ENCODE data around the gene GRM8. TPM values are rescaled to one million over a fixed set of nuclear protein-coding genes. Genes with fewer than 3 reads are reported as not detected.

GRM8 gene
- total and polyA plus RNA-seq, 10 of the 15 experiments (the other 5 are each of a cell fraction or from before 2014, with no cell fraction given) = 0.33 to 7.1 (median 0.45) TPM; not detected in 2

DNA sequence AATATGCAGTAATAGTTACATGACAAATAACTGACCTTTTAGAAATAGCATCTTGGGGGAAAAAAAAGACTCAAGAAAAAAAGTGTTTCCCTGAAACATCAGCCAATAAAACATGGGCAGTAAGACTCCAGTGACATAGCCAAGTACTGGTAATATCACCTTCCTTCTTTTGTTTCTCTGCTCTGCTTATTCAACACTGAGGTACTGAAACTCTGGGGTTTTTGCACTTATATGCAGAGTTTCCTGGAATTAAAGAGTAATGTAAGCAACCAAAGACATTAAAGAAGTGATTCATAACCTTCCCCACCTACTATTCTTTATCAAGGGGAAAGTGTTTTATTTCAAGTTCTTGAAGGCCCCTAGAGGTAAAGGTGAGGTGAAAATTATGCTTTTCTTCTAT is 414.5 kb downstream of the GRM8 start:
- ChIA-PET POLR2A (no interaction called here), RAD21 (ENCODE audit: unreplicated experiment) (no interaction called here), CTCF (no interaction called here), SMC1A (ENCODE audit: uncharacterized antibody, unreplicated experiment) (interaction anchor here (0.6 kb wide), 1 partner anchor 13 kb away, joined by 3 read pairs; no protein-coding TSS in a partner anchor)
- Histone ChIP-seq H3K4me3 (no peak overlapping the region), H3K9ac (ENCODE audit: control insufficient read depth, insufficient read depth, low read length) (no peak overlapping the region), H4K20me1 (ENCODE audit: control insufficient read depth, insufficient read depth) (no peaks in the 10 kb centered on the region), H3K4me1 (ENCODE audit: control insufficient read depth, insufficient read depth, low read length) (no peaks in the 10 kb centered on the region), H3K9me3 (replicated peaks; ENCODE audit: control insufficient read depth, insufficient read depth, low read length) (no peaks in the 10 kb centered on the region), H3K27ac (ENCODE audit: control insufficient read depth, insufficient read depth) (no peak overlapping the region), H3K27me3 (replicated peaks in 1 of 2; ENCODE audit: control insufficient read depth in 2 of 2, insufficient read depth in 2 of 2, low read length in 1 of 2) (no peaks in the 10 kb centered on the region), H3K36me3 (ENCODE audit: control insufficient read depth in 2 of 2, insufficient read depth in 2 of 2, low read length in 1 of 2) (no peaks in the 10 kb centered on the region), H3K4me2 (ENCODE audit: control insufficient read depth, insufficient read depth) (no peak overlapping the region), H2AFZ (ENCODE audit: control insufficient read depth, low read depth, low read length) (no peak overlapping the region), H3K79me2 (ENCODE audit: control insufficient read depth, insufficient read depth, low read length) (no peaks in the 10 kb centered on the region)
- FAIRE-seq = no peak
- intact Hi-C loops (cut with micrococcal nuclease; ENCODE audit: unreplicated experiment) = no loop called here
- ATAC-seq = no peak
- no TSS peak for BruUV-seq (replicated peaks)
- in situ Hi-C loops (cut with MboI) = no loop called here
- TF ChIP-seq, protein P1, sequence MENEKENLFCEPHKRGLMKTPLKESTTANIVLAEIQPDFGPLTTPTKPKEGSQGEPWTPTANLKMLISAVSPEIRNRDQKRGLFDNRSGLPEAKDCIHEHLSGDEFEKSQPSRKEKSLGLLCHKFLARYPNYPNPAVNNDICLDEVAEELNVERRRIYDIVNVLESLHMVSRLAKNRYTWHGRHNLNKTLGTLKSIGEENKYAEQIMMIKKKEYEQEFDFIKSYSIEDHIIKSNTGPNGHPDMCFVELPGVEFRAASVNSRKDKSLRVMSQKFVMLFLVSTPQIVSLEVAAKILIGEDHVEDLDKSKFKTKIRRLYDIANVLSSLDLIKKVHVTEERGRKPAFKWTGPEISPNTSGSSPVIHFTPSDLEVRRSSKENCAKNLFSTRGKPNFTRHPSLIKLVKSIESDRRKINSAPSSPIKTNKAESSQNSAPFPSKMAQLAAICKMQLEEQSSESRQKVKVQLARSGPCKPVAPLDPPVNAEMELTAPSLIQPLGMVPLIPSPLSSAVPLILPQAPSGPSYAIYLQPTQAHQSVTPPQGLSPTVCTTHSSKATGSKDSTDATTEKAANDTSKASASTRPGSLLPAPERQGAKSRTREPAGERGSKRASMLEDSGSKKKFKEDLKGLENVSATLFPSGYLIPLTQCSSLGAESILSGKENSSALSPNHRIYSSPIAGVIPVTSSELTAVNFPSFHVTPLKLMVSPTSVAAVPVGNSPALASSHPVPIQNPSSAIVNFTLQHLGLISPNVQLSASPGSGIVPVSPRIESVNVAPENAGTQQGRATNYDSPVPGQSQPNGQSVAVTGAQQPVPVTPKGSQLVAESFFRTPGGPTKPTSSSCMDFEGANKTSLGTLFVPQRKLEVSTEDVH (IDR thresholded peaks at IDR 0.05; ENCODE audit: low read depth, partially characterized antibody) = no peak
- TF ChIP-seq POLR2A (IDR thresholded peaks at IDR 0.05; ENCODE audit: low read depth, low read length) (no peak), CBX3 (IDR thresholded peaks at IDR 0.05; ENCODE audit: borderline replicate concordance, low read depth) (no peak), POLR2AphosphoS5 (IDR thresholded peaks at IDR 0.05; ENCODE audit: low read length) (no peak), MTA3 (IDR thresholded peaks at IDR 0.05; ENCODE audit: borderline replicate concordance, low read length) (no peak), HCFC1 (IDR thresholded peaks at IDR 0.05; ENCODE audit: low read length) (no peak), ELK1 (IDR thresholded peaks at IDR 0.05; ENCODE audit: low read depth, low read length) (no peak), CEBPB (IDR thresholded peaks at IDR 0.05; ENCODE audit: borderline replicate concordance in 1 of 2, low read depth in 2 of 2, low read length in 2 of 2) (no peak), BHLHE40 (IDR thresholded peaks at IDR 0.05; ENCODE audit: borderline replicate concordance in 1 of 2, low read depth in 2 of 2, low read length in 1 of 2) (no peak), BCL11A (IDR thresholded peaks at IDR 0.05; ENCODE audit: low read depth, low read length) (no peak), KAT2A (conservative IDR thresholded peaks at IDR 0.05; ENCODE audit: control insufficient read depth, low read depth, low read length) (no peak), NR2C2 (IDR thresholded peaks at IDR 0.05; ENCODE audit: borderline replicate concordance, control insufficient read depth, insufficient read length, low read depth) (no peak), FOS (IDR thresholded peaks at IDR 0.05; ENCODE audit: borderline replicate concordance, extremely low read depth, insufficient read length) (no peak), TCF3 (IDR thresholded peaks at IDR 0.05; ENCODE audit: borderline replicate concordance, insufficient read depth, low read depth, low read length) (no peak)
- TF ChIP-seq, protein P2, sequence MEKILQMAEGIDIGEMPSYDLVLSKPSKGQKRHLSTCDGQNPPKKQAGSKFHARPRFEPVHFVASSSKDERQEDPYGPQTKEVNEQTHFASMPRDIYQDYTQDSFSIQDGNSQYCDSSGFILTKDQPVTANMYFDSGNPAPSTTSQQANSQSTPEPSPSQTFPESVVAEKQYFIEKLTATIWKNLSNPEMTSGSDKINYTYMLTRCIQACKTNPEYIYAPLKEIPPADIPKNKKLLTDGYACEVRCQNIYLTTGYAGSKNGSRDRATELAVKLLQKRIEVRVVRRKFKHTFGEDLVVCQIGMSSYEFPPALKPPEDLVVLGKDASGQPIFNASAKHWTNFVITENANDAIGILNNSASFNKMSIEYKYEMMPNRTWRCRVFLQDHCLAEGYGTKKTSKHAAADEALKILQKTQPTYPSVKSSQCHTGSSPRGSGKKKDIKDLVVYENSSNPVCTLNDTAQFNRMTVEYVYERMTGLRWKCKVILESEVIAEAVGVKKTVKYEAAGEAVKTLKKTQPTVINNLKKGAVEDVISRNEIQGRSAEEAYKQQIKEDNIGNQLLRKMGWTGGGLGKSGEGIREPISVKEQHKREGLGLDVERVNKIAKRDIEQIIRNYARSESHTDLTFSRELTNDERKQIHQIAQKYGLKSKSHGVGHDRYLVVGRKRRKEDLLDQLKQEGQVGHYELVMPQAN (conservative IDR thresholded peaks at IDR 0.05) = no peak
- TF ChIP-seq, protein P3, sequence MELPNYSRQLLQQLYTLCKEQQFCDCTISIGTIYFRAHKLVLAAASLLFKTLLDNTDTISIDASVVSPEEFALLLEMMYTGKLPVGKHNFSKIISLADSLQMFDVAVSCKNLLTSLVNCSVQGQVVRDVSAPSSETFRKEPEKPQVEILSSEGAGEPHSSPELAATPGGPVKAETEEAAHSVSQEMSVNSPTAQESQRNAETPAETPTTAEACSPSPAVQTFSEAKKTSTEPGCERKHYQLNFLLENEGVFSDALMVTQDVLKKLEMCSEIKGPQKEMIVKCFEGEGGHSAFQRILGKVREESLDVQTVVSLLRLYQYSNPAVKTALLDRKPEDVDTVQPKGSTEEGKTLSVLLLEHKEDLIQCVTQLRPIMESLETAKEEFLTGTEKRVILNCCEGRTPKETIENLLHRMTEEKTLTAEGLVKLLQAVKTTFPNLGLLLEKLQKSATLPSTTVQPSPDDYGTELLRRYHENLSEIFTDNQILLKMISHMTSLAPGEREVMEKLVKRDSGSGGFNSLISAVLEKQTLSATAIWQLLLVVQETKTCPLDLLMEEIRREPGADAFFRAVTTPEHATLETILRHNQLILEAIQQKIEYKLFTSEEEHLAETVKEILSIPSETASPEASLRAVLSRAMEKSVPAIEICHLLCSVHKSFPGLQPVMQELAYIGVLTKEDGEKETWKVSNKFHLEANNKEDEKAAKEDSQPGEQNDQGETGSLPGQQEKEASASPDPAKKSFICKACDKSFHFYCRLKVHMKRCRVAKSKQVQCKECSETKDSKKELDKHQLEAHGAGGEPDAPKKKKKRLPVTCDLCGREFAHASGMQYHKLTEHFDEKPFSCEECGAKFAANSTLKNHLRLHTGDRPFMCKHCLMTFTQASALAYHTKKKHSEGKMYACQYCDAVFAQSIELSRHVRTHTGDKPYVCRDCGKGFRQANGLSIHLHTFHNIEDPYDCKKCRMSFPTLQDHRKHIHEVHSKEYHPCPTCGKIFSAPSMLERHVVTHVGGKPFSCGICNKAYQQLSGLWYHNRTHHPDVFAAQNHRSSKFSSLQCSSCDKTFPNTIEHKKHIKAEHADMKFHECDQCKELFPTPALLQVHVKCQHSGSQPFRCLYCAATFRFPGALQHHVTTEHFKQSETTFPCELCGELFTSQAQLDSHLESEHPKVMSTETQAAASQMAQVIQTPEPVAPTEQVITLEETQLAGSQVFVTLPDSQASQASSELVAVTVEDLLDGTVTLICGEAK (IDR thresholded peaks at IDR 0.05; ENCODE audit: borderline replicate concordance) = no peak
- DNase-seq (ENCODE audit: low read depth, low spot score) = no peak

All from GM12878 (cell line).